ENCODE results near the gene NRP1.

Gene NRP1

DNA sequence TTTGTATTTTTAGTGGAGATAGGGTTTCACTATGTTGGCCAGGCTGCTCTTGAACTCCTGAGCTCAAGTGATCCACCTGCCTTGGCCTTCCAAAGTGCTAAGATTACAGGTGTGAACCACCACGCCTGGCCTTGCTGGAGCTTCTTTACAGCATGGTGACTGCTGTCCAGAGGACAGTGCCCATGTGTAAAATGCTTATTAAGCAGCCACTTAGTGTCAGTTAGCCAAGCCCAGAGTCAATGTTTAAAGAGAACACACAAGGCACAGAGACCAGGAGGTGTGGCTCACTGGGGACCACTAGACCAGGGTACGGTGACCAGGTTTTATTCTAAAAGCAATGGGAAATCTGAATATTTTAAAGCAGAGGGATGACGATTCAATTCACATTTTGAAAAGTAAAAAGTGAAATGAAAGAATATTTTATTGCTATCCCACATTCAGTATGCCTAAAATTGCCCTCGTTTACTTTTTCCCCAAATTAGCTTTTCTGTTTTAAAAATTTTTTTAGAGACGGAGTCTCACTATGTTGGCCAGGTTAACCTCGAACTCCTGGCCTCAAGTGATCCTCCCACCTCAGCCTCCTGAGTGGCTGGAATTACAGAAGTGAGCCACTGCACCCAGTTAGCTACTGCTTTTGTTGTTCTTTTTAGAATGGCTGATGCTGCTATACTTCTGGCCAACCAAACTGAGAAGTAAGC, 172.8 kb downstream of the NRP1 start:
- no peak overlapping the region for H3K4me3 Mint-ChIP-seq
- DNase-seq = no peak
- no peaks in the 10 kb centered on the region for H3K27me3 Mint-ChIP-seq
- ATAC-seq = no peak
- H3K36me3 Mint-ChIP-seq (ENCODE audit: low read depth) = no peaks in the 10 kb centered on the region
- H3K4me1 Mint-ChIP-seq = no peaks in the 10 kb centered on the region
- no peaks in the 10 kb centered on the region for H3K9me3 Mint-ChIP-seq
- no peak overlapping the region for H3K27ac Mint-ChIP-seq

DNA sequence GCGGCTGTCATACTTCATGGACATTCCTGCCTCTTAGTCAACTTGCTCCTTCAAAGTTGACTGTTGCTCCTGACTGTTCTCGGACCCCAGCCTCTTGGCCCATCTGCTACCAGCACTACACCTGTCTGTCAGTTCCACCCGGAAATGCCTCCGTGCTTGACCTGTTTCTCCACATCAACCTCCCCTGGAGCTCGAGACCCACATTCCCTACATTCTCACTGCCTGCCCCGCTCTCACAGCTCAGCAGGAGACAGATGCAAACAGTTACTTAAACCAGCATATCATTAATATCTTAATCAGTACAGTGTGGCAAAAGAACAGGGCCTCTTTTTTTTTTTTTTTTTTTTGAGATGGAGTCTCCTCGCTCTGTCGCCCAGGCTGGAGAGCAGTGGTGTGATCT, 174.3 kb downstream of the NRP1 start:
- Mint-ChIP-seq H3K4me3 (no peak overlapping the region), H3K27me3 (no peaks in the 10 kb centered on the region), H3K27ac (no peak overlapping the region), H3K9me3 (no peaks in the 10 kb centered on the region), H3K4me1 (peaks cover 10% of the 10 kb centered on the region), H3K36me3 (ENCODE audit: low read depth) (no peaks in the 10 kb centered on the region)
- ATAC-seq (no peak), DNase-seq (no peak)

DNA sequence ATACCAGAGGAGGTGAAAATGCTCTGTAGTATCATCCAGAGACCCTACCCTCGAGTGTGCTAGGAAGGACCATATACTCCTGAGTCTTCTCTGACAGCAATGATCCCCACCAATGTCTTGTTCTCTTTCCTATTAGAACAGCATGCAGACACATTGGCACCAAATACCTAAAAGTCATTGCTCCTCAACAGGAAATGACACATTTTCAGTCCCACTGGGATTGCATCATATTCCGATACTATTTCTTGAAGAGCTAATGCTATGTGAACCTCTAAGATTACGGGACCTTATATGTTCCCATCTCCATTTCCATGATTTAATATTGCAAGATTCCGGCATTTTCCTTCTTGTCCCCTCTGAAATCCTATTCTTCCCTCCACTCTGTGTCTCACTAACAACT, 177.4 kb downstream of the NRP1 start:
- Mint-ChIP-seq H3K27me3 (no peaks in the 10 kb centered on the region), H3K36me3 (ENCODE audit: low read depth) (no peaks in the 10 kb centered on the region), H3K27ac (no peak overlapping the region), H3K4me1 (peaks cover 30% of the 10 kb centered on the region), H3K4me3 (no peak overlapping the region), H3K9me3 (no peaks in the 10 kb centered on the region)
- ATAC-seq (no peak), DNase-seq (no peak)

DNA sequence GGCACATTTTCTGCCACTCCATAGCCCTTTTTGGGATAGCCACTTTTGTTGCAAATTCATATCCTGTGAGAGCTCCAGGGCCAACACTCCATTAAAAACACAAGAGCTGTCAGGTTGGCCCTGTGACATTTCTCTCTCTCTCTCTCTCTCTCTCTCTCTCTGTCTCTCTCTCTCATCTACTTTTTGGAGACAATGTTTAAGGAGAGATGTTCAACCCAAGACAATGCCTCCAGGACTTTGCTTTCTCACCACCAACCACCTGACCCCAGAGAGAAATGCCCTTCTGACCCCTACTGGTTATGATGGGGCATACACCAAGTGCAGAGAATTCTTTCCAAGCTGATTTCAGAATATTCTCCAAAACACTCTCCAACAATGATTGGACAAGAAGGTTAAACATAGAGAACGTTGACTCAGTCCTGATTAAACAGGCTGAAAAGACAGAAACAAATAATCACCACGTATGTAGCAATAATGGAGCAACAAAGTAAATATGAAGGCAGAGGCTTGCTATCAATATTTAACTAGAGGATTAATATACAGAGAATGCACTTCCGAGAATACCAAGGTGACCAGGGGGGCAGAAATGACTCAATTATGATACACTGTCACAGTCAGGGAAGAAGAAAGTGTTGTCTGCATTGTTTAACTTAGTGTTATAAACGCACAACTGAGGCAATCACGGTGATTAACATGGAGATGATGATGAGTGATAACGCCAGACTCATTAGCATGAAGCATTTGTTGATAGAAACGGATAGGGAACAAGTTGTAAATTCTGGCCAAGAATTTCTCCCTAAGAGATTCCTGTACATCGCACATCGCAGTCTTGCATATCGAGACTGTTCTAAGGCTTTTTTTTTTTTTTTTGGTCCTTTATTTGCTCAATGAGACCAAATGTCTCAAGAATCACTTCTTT, 178.5 kb downstream of the NRP1 start:
- no peaks in the 10 kb centered on the region for H3K9me3 Mint-ChIP-seq
- DNase-seq (no peak), ATAC-seq (peak; percentile 76)
- no peak overlapping the region for H3K4me3 Mint-ChIP-seq
- H3K36me3 Mint-ChIP-seq (ENCODE audit: low read depth) = no peaks in the 10 kb centered on the region
- H3K4me1 Mint-ChIP-seq = peaks cover 35% of the 10 kb centered on the region
- no peak overlapping the region for H3K27ac Mint-ChIP-seq
- no peaks in the 10 kb centered on the region for H3K27me3 Mint-ChIP-seq

DNA sequence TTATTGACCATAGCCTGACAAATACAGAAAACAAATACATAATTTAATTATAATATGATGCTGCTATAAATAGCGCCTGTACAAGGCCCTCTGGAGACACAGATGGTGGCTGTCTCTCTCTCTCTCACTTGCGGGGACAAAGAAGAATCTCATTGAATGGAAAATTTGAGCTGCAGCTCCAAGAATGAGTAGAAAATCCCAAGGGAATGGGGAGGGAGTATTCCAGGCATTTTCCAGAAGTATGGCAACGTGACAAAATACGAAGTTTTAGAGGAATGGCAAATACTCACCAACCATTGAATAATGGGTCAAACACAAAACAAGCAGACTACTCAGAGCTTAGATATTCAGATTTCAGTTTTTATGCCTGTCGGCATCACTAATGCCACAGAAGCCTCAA, 179.9 kb downstream of the NRP1 start:
- Mint-ChIP-seq H3K27ac (no peak overlapping the region), H3K36me3 (ENCODE audit: low read depth) (no peaks in the 10 kb centered on the region), H3K4me3 (no peak overlapping the region), H3K9me3 (no peaks in the 10 kb centered on the region), H3K4me1 (peaks cover 46% of the 10 kb centered on the region), H3K27me3 (no peaks in the 10 kb centered on the region)
- ATAC-seq = no peak
- no peak for DNase-seq

DNA sequence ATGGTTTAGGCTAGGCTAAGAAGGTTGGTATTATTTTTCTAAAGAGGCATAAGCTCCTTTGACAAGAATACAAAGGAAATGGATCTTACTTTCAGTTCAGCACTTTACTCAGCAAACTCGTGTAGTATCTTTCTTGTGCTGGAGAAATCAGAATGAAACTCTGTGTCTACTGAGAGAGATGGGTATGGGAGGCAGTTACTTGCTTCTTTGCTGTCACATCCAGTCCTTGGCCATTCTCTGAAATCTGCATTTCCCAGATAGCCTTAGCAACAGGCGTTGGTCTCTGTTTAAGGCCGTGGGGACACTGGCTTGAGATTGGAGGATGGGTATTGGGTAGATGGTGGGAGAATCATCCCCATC, 180.5 kb downstream of the NRP1 start:
- Mint-ChIP-seq H3K27me3 (no peaks in the 10 kb centered on the region), H3K27ac (peak overlapping the region; percentile 75), H3K9me3 (no peaks in the 10 kb centered on the region), H3K4me3 (no peak overlapping the region), H3K36me3 (ENCODE audit: low read depth) (no peaks in the 10 kb centered on the region), H3K4me1 (peaks cover 46% of the 10 kb centered on the region)
- DNase-seq (no peak), ATAC-seq (no peak)

DNA sequence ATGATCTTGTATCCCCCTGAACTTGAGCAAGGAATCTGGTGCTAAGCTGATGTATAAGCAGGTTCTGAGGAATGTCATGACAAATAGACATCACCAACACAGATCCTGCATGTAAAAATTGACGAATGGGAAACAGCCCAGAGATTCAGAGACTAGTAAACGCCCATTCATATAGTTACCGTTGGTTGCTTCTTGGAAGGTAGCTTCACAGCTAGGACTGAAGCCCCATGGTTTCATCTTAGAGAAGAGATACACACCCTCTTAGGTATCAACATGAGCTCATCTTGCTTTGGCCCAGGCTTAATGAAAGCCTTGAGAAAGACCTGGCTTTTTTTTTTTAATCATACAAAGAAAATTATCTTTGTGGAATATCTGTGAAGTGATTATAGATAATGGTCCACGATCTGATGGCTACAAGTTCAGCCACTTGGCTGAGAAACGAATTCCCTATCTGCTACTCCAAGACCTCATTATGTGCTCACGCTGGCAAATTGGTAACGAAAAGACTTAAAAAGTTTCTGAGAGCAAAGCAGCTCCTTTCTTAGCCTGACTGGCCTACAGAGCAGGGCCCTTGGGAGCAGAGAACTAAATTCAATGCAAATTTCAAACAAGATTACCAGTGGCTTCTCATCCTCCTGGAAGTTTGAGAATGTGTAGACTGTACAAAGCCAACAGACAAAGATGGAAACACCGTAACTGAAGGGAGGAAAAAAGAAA, 181.1 kb downstream of the NRP1 start:
- Mint-ChIP-seq H3K9me3 (peaks cover 4% of the 10 kb centered on the region), H3K4me3 (no peak overlapping the region)
- no peak for ATAC-seq

DNA sequence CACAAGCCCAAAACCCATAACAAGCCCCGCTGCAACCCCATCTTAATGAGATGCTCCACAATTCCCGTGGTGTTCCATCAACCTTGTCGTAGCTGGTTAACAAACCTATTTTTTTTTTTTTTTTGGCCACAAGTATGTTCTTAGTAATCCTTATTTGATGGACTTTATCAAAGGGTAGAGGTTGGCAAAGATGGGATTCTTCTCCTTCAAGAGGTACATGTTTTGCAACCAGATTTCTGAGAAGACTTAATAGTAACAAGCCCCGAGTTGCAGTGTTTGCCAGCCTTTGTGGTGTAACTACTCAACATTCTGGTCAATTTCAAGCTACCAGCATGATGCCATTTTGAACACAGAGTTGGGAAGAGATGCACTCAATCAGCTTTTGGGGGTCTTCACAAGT, 181.7 kb downstream of the NRP1 start:
- H3K4me1 Mint-ChIP-seq = peaks cover 46% of the 10 kb centered on the region
- ATAC-seq = no peak
- peaks cover 2% of the 10 kb centered on the region for H3K36me3 Mint-ChIP-seq (ENCODE audit: low read depth)
- H3K27me3 Mint-ChIP-seq = no peaks in the 10 kb centered on the region
- DNase-seq = no peak
- H3K4me3 Mint-ChIP-seq = no peak overlapping the region
- H3K9me3 Mint-ChIP-seq = peaks cover 7% of the 10 kb centered on the region
- no peak overlapping the region for H3K27ac Mint-ChIP-seq

More for the DNA sequence above, 181.1 kb downstream of the NRP1 start:
- DNase-seq = no peak
- Mint-ChIP-seq H3K4me1 (peaks cover 46% of the 10 kb centered on the region), H3K27ac (peak overlapping the region; percentile 75), H3K27me3 (no peaks in the 10 kb centered on the region), H3K36me3 (ENCODE audit: low read depth) (no peaks in the 10 kb centered on the region)

DNA sequence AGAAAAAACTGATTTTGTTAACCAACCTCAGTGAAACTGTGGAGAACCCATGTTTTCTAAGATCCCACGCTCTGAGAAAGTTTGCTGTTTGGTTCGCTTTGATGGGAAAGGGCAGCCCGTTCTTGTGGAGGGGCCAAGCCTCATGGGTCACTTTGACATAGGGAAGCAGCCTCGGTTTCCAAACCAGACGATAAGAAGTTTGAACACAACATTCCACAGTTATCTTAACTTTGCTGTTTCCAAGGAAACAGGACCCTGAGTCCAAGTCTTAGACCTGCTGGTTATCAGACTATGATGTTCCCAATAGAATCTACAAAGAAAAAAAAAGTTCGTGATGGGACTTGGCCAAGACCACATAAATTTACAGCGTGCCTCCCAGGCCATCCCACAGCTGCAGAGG, 182.3 kb downstream of the NRP1 start:
- ATAC-seq (no peak), DNase-seq (no peak)
- Mint-ChIP-seq H3K27me3 (no peaks in the 10 kb centered on the region), H3K27ac (no peak overlapping the region), H3K9me3 (peaks cover 9% of the 10 kb centered on the region), H3K4me1 (peaks cover 46% of the 10 kb centered on the region), H3K36me3 (ENCODE audit: low read depth) (peaks cover 2% of the 10 kb centered on the region), H3K4me3 (no peak overlapping the region)

DNA sequence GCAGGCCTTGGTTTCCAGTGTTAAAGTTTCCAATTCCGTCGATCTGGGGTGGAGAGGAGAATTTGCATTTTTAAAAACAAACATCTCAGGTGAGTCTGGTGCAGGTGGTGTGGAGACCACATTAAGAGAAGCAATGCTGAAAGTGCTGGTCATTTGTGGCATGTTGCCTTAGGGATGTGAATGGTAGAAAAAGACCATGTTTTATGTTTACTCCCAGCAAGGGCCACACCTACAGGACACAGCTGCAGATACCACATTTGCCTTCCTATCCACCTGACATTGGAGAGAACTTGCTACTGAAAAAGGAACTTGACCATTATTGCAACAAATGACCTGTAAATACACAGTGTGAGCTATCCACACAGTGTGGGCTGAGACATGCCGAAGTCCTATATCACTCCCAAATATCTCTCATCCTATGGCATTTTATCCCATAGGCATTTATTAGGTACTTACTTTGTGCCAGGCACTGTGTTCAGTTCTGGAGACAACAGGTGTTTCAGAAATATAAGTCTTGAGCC, 183.1 kb downstream of the NRP1 start:
- DNase-seq = no peak
- Mint-ChIP-seq H3K9me3 (peaks cover 9% of the 10 kb centered on the region), H3K4me3 (no peak overlapping the region), H3K27ac (no peak overlapping the region), H3K4me1 (peaks cover 47% of the 10 kb centered on the region), H3K27me3 (no peaks in the 10 kb centered on the region), H3K36me3 (ENCODE audit: low read depth) (peaks cover 2% of the 10 kb centered on the region)
- no peak for ATAC-seq

DNA sequence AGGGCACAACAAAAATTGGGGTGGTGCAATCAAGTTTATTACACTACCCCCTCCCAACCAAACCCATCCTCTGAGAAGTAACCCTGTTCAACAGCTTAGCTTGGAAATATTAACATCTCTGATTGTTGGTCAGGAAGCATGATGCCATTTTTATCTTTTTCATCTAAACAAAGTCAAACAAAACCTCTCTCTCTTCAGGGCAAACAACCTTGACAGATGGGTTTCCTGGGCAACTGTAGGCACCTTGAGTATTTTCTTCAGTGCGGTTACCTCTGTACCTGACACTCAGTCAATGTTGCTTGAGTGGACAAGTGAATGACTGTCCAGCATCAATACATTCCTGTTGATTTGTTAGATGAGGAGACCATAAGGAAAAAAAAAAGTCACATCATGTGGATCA, 183.6 kb downstream of the NRP1 start:
- no peak overlapping the region for H3K27ac Mint-ChIP-seq
- peaks cover 48% of the 10 kb centered on the region for H3K4me1 Mint-ChIP-seq
- peaks cover 9% of the 10 kb centered on the region for H3K9me3 Mint-ChIP-seq
- DNase-seq (no peak), ATAC-seq (no peak)
- no peaks in the 10 kb centered on the region for H3K27me3 Mint-ChIP-seq
- no peak overlapping the region for H3K4me3 Mint-ChIP-seq
- peaks cover 2% of the 10 kb centered on the region for H3K36me3 Mint-ChIP-seq (ENCODE audit: low read depth)

DNA sequence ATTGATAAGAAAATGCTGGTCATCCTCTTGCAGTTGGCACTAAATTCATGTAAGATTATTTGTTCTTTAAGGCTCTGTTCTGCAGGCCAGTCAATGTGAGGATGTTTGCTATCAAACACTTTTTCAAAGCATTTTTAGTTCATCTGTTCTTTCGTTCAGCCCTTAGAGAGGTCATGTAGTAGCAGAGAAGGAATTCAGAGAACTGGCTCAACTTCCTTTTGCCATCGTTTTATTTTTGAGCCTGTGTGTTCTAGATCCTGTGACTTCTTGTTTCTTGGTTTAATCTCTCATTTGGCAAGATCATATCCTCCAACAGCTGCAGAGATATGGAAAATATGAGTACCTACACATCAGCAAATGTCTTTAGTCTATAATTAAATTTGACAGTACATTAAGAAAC, 184.3 kb downstream of the NRP1 start:
- Mint-ChIP-seq H3K9me3 (peaks cover 9% of the 10 kb centered on the region), H3K27me3 (no peaks in the 10 kb centered on the region), H3K4me1 (peaks cover 49% of the 10 kb centered on the region), H3K36me3 (ENCODE audit: low read depth) (peaks cover 2% of the 10 kb centered on the region), H3K27ac (no peak overlapping the region), H3K4me3 (no peak overlapping the region)
- DNase-seq (no peak), ATAC-seq (no peak)

DNA sequence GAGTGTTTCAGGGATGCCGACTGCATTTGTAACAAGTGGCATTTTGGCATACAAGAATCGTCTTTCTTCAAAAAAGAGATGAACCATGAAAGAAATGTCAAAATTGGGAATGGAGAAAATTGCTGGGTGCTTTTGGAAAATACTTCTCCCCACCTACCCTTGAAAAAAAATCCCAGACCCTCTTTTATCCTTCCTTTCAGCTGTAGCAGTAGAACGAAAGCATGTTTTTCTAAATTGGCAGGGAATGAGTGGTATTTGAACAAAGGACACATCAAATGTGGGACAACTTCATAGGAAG, 187.5 kb downstream of the NRP1 start:
- Mint-ChIP-seq H3K36me3 (ENCODE audit: low read depth) (peaks cover 2% of the 10 kb centered on the region), H3K27me3 (no peaks in the 10 kb centered on the region), H3K27ac (no peak overlapping the region)

DNA sequence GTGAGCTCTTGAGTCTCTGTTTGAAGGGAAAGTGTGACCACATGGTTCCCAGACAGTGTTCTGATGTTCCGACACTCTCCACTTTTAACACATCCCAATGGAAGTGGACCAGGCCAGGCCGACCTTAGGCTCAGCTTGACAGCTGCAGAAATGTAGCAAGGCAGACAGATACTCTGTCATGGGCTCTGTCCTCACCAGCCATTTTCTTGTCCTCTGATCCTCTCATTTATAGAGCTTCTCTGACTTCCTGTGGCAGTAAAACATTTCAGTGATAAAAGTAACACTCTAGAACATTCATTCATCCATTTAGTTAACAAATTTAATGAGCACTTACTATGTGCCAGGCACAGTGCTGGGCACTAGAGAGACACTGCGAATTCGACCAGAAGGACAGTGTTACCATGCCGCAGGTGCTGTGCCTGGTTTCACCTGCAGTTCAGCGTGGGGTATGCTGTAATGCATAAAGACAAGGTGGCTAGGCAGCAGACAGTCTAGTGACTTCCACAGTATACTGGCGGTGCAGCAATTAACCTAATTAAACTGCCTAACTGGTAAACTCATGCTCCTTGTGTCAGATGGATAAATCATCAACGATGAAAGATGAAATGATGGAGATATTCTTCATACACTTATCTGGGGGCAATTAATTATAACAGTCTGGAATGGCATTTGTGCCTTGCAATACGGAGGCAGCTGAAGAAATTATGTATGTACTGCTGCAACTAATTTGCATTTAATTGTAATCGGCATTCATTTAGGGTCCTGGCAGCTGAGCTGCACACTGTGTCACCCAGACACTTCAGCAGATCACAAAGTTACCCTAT, 188.1 kb downstream of the NRP1 start:
- no peak overlapping the region for H3K27ac Mint-ChIP-seq
- peaks cover 56% of the 10 kb centered on the region for H3K4me1 Mint-ChIP-seq
- H3K4me3 Mint-ChIP-seq = no peak overlapping the region
- no peak for ATAC-seq
- H3K36me3 Mint-ChIP-seq (ENCODE audit: low read depth) = peaks cover 2% of the 10 kb centered on the region
- H3K27me3 Mint-ChIP-seq = no peaks in the 10 kb centered on the region
- no peak for DNase-seq
- peaks cover 9% of the 10 kb centered on the region for H3K9me3 Mint-ChIP-seq

More for the DNA sequence above, 187.5 kb downstream of the NRP1 start:
- ATAC-seq (no peak), DNase-seq (no peak)
- H3K4me1 Mint-ChIP-seq = peaks cover 52% of the 10 kb centered on the region
- no peak overlapping the region for H3K4me3 Mint-ChIP-seq
- peaks cover 9% of the 10 kb centered on the region for H3K9me3 Mint-ChIP-seq

Data from activated naive CD8-positive, alpha-beta T cell treated with anti-CD3 and anti-CD28 coated beads, Interleukin-2, amount 50 U/mL, for 24 hours (primary cell).